Sigmoid colon (tissue), 4 donors: ENCODE results near the gene ZNF273.
A peak's percentile ranks its signal among the peaks of the same experiment; 100 is the strongest.

Experiments used
- EP300 ChIP-seq, 4 donors: sonication (generic); formaldehyde crosslinking; IDR thresholded peaks; one replicate each; pipeline ENCODE4 v1.6.1; 2017; ENCODE audit warnings: antibody characterized with exemption in 4 of 4
- POLR2A ChIP-seq, 2 donors: fragments of 450-650 bp; IDR thresholded peaks; one replicate each; pipeline ENCODE4 v1.6.1; 2016; ENCODE audit warnings: antibody characterized with exemption in 2 of 2, mild to moderate bottlenecking in 2 of 2, moderate library complexity in 2 of 2
- POLR2AphosphoS5 ChIP-seq, 4 donors: sonication (generic); formaldehyde crosslinking; IDR thresholded peaks; one replicate each; pipeline ENCODE4 v1.6.1; 2017; ENCODE audit warnings: antibody characterized with exemption in 4 of 4
- TF ChIP-seq, protein P1 (sequence below), 4 experiments: fragments of 450-650 bp in 3 of 4; fragments of 200-600 bp in 1 of 4; IDR thresholded peaks; one replicate each; pipeline ENCODE4 v1.5.1; 2016 to 2019; ENCODE audit warnings: antibody characterized with exemption in 4 of 4, mild to moderate bottlenecking in 3 of 4, moderate library complexity in 2 of 4

DNA sequence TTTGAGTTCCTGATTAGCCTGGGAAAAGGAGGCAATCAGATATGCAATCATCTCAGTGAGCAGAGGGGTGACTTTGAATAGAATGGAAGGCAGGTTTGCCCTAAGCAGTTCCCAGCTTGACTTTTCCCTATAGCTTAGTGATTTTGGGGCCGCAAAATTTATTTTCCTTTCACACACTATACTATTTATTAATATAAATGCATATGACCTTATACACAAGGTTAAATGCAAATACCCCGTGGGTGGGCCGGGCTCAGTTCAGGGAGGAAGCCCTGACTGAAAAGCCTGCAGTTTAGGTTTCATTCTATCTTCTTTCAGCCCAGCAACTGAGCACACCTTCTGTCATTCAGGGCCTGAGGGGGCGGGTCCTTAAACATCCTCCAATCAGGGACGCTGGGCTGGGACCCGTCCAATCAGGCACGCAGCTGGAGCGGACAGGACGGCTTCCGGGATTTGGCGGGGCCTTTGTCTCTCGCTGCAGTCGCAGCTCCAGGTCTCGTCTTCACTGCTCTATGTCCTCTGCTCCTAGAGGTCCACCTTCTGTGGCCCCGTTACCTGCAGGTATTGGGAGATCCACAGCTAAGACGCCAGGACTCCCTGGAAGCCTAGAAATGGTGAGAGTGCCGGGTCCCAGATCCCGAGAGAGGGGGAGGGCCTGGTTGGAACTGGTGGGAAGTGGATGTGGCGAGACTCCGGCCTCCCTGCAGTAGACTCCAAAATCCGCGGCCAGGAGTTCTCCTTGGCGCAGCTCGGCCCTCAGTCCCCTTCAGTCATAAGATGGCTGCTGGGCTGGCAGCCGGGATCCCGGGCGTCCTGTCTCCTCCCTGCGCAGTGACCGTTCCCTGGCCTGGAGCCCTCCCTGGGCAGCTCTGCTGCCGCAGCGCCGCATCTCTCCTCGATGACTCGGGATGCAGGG is at the start of gene ZNF273:
- TF ChIP-seq, protein P1, sequence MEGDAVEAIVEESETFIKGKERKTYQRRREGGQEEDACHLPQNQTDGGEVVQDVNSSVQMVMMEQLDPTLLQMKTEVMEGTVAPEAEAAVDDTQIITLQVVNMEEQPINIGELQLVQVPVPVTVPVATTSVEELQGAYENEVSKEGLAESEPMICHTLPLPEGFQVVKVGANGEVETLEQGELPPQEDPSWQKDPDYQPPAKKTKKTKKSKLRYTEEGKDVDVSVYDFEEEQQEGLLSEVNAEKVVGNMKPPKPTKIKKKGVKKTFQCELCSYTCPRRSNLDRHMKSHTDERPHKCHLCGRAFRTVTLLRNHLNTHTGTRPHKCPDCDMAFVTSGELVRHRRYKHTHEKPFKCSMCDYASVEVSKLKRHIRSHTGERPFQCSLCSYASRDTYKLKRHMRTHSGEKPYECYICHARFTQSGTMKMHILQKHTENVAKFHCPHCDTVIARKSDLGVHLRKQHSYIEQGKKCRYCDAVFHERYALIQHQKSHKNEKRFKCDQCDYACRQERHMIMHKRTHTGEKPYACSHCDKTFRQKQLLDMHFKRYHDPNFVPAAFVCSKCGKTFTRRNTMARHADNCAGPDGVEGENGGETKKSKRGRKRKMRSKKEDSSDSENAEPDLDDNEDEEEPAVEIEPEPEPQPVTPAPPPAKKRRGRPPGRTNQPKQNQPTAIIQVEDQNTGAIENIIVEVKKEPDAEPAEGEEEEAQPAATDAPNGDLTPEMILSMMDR (IDR thresholded peaks at IDR 0.05): no peak
- TF ChIP-seq POLR2AphosphoS5 (IDR thresholded peaks at IDR 0.05): peak; percentile 55 to 80 (median 74)
- TF ChIP-seq POLR2A (IDR thresholded peaks at IDR 0.05): peak in 1 of 2 donors; percentile 38
- TF ChIP-seq EP300 (IDR thresholded peaks at IDR 0.05): no peak
